ENCODE results near the gene IL17A.

DNA sequence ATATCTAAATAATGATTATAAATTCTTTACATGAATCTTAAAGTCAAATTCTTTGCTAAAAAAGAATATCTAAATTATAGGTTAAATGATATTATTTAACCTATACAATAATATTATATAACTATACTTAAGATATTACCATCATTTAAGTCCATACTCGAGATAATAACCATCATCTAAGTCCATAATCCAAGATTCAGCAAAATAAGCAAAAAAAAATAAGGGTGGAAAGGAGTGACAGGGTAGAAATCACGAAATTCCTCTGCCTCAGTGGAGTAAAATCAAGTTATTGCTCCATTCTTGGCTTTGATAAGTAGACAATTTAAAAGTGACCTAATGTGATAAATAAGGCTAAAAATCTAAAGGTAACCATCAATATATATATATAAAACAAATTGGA lies 9.7 kb downstream of the IL17A start:
- TF ChIP-seq, protein P1, sequence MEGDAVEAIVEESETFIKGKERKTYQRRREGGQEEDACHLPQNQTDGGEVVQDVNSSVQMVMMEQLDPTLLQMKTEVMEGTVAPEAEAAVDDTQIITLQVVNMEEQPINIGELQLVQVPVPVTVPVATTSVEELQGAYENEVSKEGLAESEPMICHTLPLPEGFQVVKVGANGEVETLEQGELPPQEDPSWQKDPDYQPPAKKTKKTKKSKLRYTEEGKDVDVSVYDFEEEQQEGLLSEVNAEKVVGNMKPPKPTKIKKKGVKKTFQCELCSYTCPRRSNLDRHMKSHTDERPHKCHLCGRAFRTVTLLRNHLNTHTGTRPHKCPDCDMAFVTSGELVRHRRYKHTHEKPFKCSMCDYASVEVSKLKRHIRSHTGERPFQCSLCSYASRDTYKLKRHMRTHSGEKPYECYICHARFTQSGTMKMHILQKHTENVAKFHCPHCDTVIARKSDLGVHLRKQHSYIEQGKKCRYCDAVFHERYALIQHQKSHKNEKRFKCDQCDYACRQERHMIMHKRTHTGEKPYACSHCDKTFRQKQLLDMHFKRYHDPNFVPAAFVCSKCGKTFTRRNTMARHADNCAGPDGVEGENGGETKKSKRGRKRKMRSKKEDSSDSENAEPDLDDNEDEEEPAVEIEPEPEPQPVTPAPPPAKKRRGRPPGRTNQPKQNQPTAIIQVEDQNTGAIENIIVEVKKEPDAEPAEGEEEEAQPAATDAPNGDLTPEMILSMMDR (IDR thresholded peaks at IDR 0.05), result no peak
- TF ChIP-seq POLR2A (IDR thresholded peaks at IDR 0.05), result no peak
